Spinal cord (tissue), 10 donors: ENCODE data around the gene LIMK2. TPM values are rescaled to one million over a fixed set of nuclear protein-coding genes. Genes with fewer than 3 reads are reported as not detected.
"Not testable (repeated sequence)": the region's sequence is repeated elsewhere in the genome, so short reads cannot be mapped to it uniquely, and the experiment has no call there.

Experiments used
- DNase-seq, 6 donors: peaks; one replicate each; pipeline versions ENCODE4 v3.0.0 to v3.0.0-alpha.2; 2013 to 2015; ENCODE audit warnings: low spot score in 6 of 6, low read depth in 4 of 6
- H3K27ac ChIP-seq: one replicate; pipeline ENCODE4 v1.5.1; 2013; ENCODE audit warnings: low read depth, low read length, control low read depth
- H3K27me3 ChIP-seq: one replicate; pipeline ENCODE4 v1.6.1; 2013; ENCODE audit warnings: low read length; ENCODE audit not compliant: control insufficient read depth, insufficient read depth
- H3K36me3 ChIP-seq: one replicate; pipeline ENCODE4 v1.6.1; 2013; ENCODE audit warnings: low read length; ENCODE audit not compliant: control insufficient read depth, insufficient read depth
- H3K4me1 ChIP-seq: one replicate; pipeline ENCODE4 v1.6.1; 2013; ENCODE audit warnings: low read length; ENCODE audit not compliant: control insufficient read depth, insufficient read depth
- H3K4me3 ChIP-seq: one replicate; pipeline ENCODE4 v1.5.1; 2013; ENCODE audit warnings: low read depth, low read length, control low read depth
- H3K9me3 ChIP-seq: one replicate; pipeline ENCODE4 v1.6.1; 2013; ENCODE audit warnings: low read length; ENCODE audit not compliant: control insufficient read depth, insufficient read depth
- WGBS: methylation state at CpG from one replicate; pipeline ENCODE4 v1.1.5; 2013; ENCODE audit warnings: missing lambda C conversion rate; ENCODE audit not compliant: insufficient coverage; 5-methylcytosine and 5-hydroxymethylcytosine counted together
- polyA plus RNA-seq, 2 donors: library from polyadenylated mRNA; unstranded; fragments of 120-200 nt; gene quantifications; one replicate each; pipeline ENCODE4 v1.2.1, GENCODE V29; 2013; ENCODE audit not compliant: insufficient read length in 2 of 2
- total RNA-seq, 2 donors: library from RNA; depleted of rRNA in 1 of 2; stranded (reverse); fragments of 120-200 nt in 1 of 2; fragments of >200 nt in 1 of 2; gene quantifications; one replicate each; pipeline versions ENCODE4 v1.2.3 to v1.2.4, GENCODE V29; 2013 to 2014
- donor health status: healthy.

The LIMK2 gene
- total and polyA plus RNA-seq, 4 donors: 29.5 to 37.9 (median 32.8) TPM

DNA sequence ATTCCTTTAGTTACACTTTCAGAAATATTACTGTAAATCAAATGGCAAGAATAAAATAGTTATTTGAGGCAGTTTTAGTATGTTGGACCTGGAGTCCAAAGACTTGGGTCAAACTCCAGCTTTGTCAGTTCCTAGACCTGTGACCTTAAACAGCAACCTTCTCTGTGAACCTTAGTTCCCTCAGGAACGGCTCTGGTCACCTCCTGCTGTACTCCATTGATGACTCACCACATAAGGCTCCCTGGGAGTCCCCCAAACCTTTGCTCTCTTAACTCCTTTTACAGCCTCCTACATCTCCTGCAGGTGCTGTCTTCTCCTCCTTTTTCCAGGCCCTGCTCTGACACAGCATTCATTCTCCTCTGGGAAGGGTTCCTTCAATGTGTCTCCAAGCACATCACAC is 29.1 kb downstream of the LIMK2 start:
- no peak for DNase-seq
- no peaks in the 10 kb centered on the region for H3K9me3 ChIP-seq
- H3K27me3 ChIP-seq: no peaks in the 10 kb centered on the region
- peaks cover 4% of the 10 kb centered on the region for H3K4me1 ChIP-seq
- WGBS: 78% methylated on average over 1 of the region's 1 CpG
- no peak overlapping the region for H3K4me3 ChIP-seq
- no peak overlapping the region for H3K27ac ChIP-seq
- no peaks in the 10 kb centered on the region for H3K36me3 ChIP-seq

DNA sequence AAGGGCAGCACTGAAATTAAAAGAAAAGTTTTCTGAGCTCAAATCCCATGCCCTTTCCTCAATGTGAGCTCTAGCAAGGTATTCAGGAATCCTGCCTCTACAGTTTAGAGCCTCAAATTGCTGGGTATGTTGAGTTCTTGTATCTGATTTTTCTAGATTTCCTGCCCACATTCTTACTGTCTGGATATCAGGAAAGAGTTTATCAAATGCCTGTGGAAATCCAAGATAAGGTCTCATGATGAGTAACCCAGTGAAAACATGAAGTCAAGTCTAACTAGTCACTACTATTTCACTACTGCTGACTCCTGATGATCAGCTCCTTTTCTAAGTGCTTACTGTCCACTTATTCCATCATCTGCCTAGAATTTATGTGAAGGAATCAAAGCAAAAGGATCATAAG is 29.8 kb downstream of the LIMK2 start:
- H3K4me1 ChIP-seq: peaks cover 4% of the 10 kb centered on the region
- H3K27ac ChIP-seq: no peak overlapping the region
- H3K27me3 ChIP-seq: no peaks in the 10 kb centered on the region
- H3K36me3 ChIP-seq: no peaks in the 10 kb centered on the region
- no peak overlapping the region for H3K4me3 ChIP-seq
- H3K9me3 ChIP-seq: no peaks in the 10 kb centered on the region
- DNase-seq: no peak

DNA sequence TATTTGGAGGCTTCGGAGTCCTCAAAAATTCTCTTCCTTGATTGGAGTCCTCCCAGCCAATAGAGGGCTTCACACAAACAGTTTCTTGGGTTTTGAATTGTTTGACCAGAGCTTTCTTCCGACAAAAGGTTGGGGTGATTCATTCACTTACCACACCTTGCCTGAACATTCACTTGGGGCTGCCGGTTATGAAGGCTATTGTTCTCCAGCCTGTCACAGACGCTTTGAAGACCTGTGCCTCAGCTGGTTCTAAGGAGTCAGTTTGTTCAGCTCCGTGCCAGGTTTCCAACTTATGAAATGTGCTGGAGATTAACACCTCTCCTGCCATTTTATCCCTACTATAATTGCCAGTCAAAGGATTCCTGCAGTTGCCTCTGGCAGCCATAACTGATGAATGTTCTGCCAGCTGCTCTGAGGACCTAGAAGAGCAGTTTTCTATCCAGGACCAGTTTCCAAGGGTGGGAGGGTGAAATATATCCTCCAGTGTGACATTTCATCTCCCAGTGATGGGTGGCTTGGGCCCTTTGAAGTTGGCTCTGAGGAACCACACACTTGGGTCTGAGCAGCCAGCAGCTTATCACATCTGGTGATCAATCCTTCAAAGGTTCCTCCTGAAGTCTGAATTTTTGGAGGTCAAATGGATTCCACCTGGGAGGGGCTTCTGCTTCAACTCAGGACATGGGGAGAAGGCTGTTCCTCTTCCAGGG is 31.4 kb downstream of the LIMK2 start:
- DNase-seq: no peak
- H3K27me3 ChIP-seq: no peaks in the 10 kb centered on the region
- peaks cover 2% of the 10 kb centered on the region for H3K36me3 ChIP-seq
- no peak overlapping the region for H3K4me3 ChIP-seq
- peaks cover 14% of the 10 kb centered on the region for H3K4me1 ChIP-seq
- no peak overlapping the region for H3K27ac ChIP-seq
- H3K9me3 ChIP-seq: no peaks in the 10 kb centered on the region
- 65% methylated on average over 3 of the region's 5 CpGs for WGBS

DNA sequence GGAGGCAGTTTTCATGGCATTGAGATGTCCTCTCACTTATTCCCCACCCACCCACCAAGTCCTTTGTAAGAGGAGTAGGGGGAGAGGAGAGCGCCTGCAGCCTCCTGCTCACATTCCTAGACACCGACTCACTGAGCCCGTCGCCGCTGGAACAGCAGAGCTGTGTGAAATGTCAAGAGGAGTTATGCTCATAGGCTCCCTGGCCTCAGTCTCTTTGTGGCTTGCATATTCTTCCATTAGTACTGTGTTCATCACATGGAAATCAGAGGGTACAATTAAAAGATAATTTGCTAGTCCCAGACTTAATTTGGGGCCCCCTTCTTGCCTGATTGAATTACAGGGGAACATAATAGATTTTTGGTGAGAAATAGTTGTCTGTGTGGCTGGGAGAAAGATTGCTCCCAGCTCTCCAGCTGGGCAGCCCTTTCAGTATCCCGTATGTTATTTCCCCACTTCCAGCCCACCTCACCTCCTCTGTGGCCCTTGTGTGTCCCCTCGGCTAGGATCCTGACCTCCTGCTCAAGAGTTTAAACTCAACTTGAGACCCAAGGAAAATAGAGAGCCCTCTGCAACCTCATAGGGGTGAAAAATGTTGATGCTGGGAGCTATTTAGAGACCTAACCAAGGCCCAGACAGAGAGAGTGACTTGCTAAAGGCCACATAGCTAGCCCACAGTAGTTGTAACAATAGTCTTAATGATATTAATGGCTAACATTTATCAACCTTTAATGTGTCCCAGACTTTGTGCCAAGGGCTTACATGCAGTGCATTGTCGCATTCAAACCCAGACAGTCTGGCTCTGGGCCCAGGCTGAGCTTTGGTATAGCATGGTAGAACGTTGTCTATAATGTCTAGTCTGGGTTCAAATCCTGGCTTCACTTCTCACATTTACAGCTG is 32.2 kb downstream of the LIMK2 start:
- Histone ChIP-seq H3K27me3 (no peaks in the 10 kb centered on the region), H3K4me3 (no peak overlapping the region), H3K9me3 (no peaks in the 10 kb centered on the region), H3K36me3 (peaks cover 2% of the 10 kb centered on the region), H3K4me1 (peaks cover 22% of the 10 kb centered on the region), H3K27ac (no peak overlapping the region)
- DNase-seq: peak in 1 of 6 donors; percentile 41
- WGBS: no CpG with 5 or more reads among the region's 9 CpGs

DNA sequence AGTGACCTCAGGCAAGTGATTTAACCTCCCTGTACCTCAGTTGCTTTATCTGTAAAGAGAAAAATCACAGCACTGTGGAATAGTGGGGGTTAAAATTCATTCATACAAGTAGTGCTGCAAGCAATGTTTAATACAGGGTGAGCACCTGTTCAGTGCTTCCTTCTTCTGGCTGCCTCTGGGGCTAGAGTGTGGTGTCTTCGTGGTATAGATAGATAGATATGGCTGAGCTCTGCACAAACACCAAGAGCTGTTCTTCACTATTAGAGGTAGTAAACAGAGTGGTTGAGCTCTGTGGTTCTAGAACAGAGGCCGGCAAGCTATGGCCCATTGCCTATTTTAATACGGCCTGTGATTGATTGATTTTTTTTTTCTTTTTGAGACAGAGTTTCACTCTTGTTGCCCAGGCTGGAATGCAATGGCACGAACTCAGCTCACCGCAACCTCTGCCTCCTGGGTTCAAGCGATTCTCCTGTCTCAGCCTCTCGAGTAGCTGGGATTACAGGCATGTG is 32.9 kb downstream of the LIMK2 start:
- Histone ChIP-seq H3K4me3 (no peak overlapping the region), H3K27me3 (no peaks in the 10 kb centered on the region), H3K9me3 (no peaks in the 10 kb centered on the region), H3K4me1 (peaks cover 27% of the 10 kb centered on the region), H3K27ac (no peak overlapping the region), H3K36me3 (peaks cover 2% of the 10 kb centered on the region)
- 93% methylated on average over 5 of the region's 7 CpGs for WGBS
- DNase-seq: no peak

DNA sequence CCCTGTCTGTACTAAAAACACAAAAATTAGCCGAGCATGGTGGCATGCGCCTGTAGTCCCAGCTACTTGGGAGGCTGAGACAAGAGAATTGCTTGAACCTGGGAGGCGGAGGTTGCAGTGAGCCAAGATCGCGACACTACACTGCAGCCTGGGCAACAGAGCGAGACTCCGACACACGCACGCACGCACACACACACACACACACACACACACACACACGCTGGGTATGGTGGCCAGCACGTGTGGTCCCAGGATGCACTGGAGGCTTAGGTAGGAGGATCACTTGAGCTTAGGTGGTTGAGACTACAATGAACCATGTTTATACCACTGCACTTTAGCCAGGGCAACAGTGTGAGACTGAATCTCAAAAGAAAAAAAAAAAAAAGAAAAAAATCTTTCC is 33.9 kb downstream of the LIMK2 start:
- not testable (repeated sequence) for H3K4me3 ChIP-seq, H3K27me3 ChIP-seq, H3K27ac ChIP-seq, H3K9me3 ChIP-seq, DNase-seq, H3K36me3 ChIP-seq
- no CpG with 5 or more reads among the region's 12 CpGs for WGBS
- H3K4me1 ChIP-seq: peaks cover 27% of the 10 kb centered on the region

DNA sequence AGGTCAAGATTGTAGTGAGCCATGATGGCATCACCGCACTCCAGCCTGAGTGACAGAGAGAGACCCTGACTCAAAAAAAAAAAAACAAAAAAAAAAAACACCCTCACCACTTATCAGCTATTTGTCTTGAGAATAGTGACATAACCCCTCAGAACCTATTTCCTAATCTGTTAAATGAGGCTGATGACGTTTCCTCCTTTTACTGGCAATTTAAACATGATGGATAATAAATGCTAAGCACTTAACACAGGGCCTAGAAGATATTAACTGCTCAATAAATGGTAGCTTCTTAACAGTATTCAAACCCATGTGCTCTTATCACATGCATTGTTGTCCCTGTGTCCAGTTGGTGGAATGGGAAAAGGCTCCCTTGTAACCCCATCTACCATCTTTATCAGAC is 34.6 kb downstream of the LIMK2 start:
- H3K4me3 ChIP-seq: no peak overlapping the region
- DNase-seq: no peak

DNA sequence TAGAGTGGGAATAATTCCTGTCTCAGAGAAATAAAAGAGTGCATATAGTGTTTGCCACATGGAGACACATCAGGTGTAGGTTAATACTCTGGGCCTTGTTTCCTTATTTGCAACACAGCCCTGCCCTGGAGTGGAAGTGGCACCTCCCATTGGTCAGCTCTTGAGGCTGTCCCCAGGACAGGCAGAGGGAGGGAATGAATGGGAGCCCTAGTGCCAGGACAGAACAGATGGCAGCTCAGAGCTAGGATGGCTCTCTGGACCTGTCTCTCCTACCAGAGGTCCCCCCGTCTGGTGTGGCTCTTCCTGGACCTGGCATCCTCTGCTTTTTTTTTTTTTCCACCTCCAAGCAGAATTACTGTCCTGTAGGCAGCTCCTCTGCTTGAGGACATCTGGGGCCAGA is 35.6 kb downstream of the LIMK2 start:
- H3K4me1 ChIP-seq: peaks cover 27% of the 10 kb centered on the region
- DNase-seq: no peak
- peak overlapping the region; percentile 58 for H3K4me3 ChIP-seq
- peak overlapping the region; percentile 29 for H3K27ac ChIP-seq
- 50% methylated on average over 1 of the region's 1 CpG for WGBS
- H3K36me3 ChIP-seq: peaks cover 2% of the 10 kb centered on the region
- H3K27me3 ChIP-seq: no peaks in the 10 kb centered on the region
- H3K9me3 ChIP-seq: no peaks in the 10 kb centered on the region

More for the DNA sequence above, 34.6 kb downstream of the LIMK2 start:
- Histone ChIP-seq H3K27ac (no peak overlapping the region), H3K9me3 (no peaks in the 10 kb centered on the region), H3K27me3 (no peaks in the 10 kb centered on the region), H3K4me1 (peaks cover 27% of the 10 kb centered on the region), H3K36me3 (peaks cover 2% of the 10 kb centered on the region)
- WGBS: no CpG with 5 or more reads among the region's 2 CpGs

DNA sequence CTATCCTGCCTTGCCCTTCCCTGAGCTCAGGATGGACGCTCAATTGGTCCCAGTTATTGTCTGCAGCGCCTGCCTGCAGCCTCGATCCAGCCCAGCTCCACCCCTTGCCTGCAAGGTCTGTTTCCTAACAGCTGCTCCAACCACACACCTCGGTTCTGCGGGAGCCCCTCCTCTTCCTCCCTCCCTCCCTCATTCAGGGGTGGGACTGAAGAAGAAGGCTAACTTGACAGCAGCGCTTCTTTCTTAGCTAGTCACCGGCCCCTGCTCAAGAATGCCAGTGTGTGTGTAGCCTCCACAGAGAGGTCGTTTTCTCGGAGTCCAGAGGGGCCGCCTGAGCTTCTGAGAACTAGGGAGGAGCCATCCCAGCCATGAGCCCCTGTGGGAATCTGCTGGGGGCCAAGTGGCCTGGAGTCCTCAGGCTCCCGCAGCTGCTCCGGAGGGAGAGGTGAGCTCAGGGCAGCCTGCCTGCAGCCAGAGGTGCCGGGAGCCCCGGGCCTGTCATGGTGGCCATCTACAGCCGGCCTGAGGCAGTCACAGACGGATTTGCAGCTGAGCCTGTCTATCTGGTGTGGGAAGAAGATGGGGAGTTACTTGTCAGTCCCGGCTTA is 36.1 kb downstream of the LIMK2 start:
- no peaks in the 10 kb centered on the region for H3K9me3 ChIP-seq
- H3K27me3 ChIP-seq: no peaks in the 10 kb centered on the region
- H3K36me3 ChIP-seq: peaks cover 2% of the 10 kb centered on the region
- DNase-seq: peak; percentile 55 to 98 (median 68)
- peak overlapping the region; percentile 58 for H3K4me3 ChIP-seq
- H3K27ac ChIP-seq: peak overlapping the region; percentile 69
- peaks cover 27% of the 10 kb centered on the region for H3K4me1 ChIP-seq
- 17% methylated on average over 16 of the region's 17 CpGs for WGBS
